Tibial artery (tissue), 4 donors: Measurements from ENCODE around the gene CSNK1G2.

Experiments used
- DNase-seq, 2 donors: peaks; one replicate each; pipeline ENCODE4 v3.0.0-alpha.2; 2019
- H3K27ac ChIP-seq, 2 donors: fragments of 200-600 bp; sonication (generic) in 1 of 2; 1 replicate in 1 of 2; 2 replicates in 1 of 2; pipeline ENCODE4 v1.5.1; 2018 to 2019; ENCODE audit warnings: mild to moderate bottlenecking in 1 of 2
- H3K27me3 ChIP-seq, 2 donors: fragments of 200-600 bp; sonication (generic) in 1 of 2; one replicate each; pipeline versions ENCODE4 v1.5.1 to v1.6.0; 2016 to 2019
- H3K36me3 ChIP-seq, 3 donors: fragments of 200-600 bp; sonication (generic) in 2 of 3; one replicate each; pipeline ENCODE4 v1.5.1; 2016 to 2019; ENCODE audit warnings: mild to moderate bottlenecking in 2 of 3
- H3K4me1 ChIP-seq, 4 donors: fragments of 200-600 bp; sonication (generic) in 2 of 4; 1 replicate in 3 of 4; 2 replicates in 1 of 4; pipeline ENCODE4 v1.5.1; 2016 to 2019
- H3K4me3 ChIP-seq, 2 donors: fragments of 200-600 bp; sonication (generic) in 1 of 2; 1 replicate in 1 of 2; 2 replicates in 1 of 2; pipeline ENCODE4 v1.5.1; 2018 to 2019; ENCODE audit warnings: mild to moderate bottlenecking in 2 of 2
- H3K9me3 ChIP-seq, 3 donors: fragments of 200-600 bp; sonication (generic) in 1 of 3; one replicate each; pipeline ENCODE4 v1.5.1; 2016 to 2019
- CTCF ChIP-seq, 2 experiments: fragments of 200-600 bp in 1 of 2; fragments of 450-650 bp in 1 of 2; IDR thresholded peaks; one replicate each; pipeline ENCODE4 v1.5.1; 2017 to 2019; ENCODE audit warnings: antibody characterized with exemption in 2 of 2, mild to moderate bottlenecking in 1 of 2, moderate library complexity in 1 of 2
- intact Hi-C: fragments of 100-400 bp; cut with DNase I; formaldehyde crosslinking; loops from one replicate; pipeline ENCODE4 v1.15.0; 2023; ENCODE audit warnings: low total_unique reads

CSNK1G2 gene

GRCh38 chr19:2015608-2015950, 74.6 kb downstream of the CSNK1G2 start, which contains the start of gene BTBD2:
TSS of gene BTBD2 (minus strand) at chr19:2015714. CDS start at chr19:2015703, 11 bp downstream.
- H3K27ac ChIP-seq = peak within 1 kb of the TSS; percentile 77 to 84
- H3K9me3 ChIP-seq = no peaks in the 10 kb centered on the region
- peak in 1 of 2 donors; percentile 78 for DNase-seq
- H3K4me1 ChIP-seq = peaks cover 4 to 29% (median 23%) of the 10 kb centered on the region in 4 donors
- H3K36me3 ChIP-seq = peaks cover 0 to 16% (median 0%) of the 10 kb centered on the region in 3 donors
- peak within 1 kb of the TSS; percentile 71 to 81 for H3K4me3 ChIP-seq
- TF ChIP-seq CTCF (IDR thresholded peaks at IDR 0.05) = no peak
- intact Hi-C loops = no loop called here
- H3K27me3 ChIP-seq = no peaks in the 10 kb centered on the region

- no peaks in the 10 kb centered on the region for H3K27me3 ChIP-seq
- H3K4me1 ChIP-seq = peaks cover 4 to 29% (median 23%) of the 10 kb centered on the region in 4 donors
- intact Hi-C loops = no loop called here
- peak; percentile 85 to 93 for DNase-seq
- peaks cover 0 to 12% (median 0%) of the 10 kb centered on the region in 3 donors for H3K36me3 ChIP-seq
- peak overlapping the region; percentile 71 to 81 for H3K4me3 ChIP-seq
- peak overlapping the region; percentile 67 to 80 for H3K27ac ChIP-seq
- no peaks in the 10 kb centered on the region for H3K9me3 ChIP-seq
- no peak for TF ChIP-seq CTCF (IDR thresholded peaks at IDR 0.05)
Measured at GRCh38 chr19:2016041-2016807, 75.3 kb downstream of the CSNK1G2 start.

GRCh38 chr19:2018752-2019151, 77.8 kb downstream of the CSNK1G2 start:
- Histone ChIP-seq H3K4me1 (peaks cover 4 to 25% (median 19%) of the 10 kb centered on the region in 4 donors), H3K27ac (no peak overlapping the region), H3K9me3 (no peaks in the 10 kb centered on the region), H3K36me3 (no peaks in the 10 kb centered on the region), H3K4me3 (no peak overlapping the region), H3K27me3 (no peaks in the 10 kb centered on the region)
- no peak for TF ChIP-seq CTCF (IDR thresholded peaks at IDR 0.05)
- intact Hi-C loops = no loop called here
- DNase-seq = no peak

GRCh38 chr19:2021453-2022140, 80.6 kb downstream of the CSNK1G2 start:
- no peak for DNase-seq
- Histone ChIP-seq H3K27ac (no peak overlapping the region), H3K27me3 (no peaks in the 10 kb centered on the region), H3K9me3 (peaks cover 0 to 5% (median 0%) of the 10 kb centered on the region in 3 donors), H3K36me3 (no peaks in the 10 kb centered on the region), H3K4me3 (no peak overlapping the region), H3K4me1 (peaks cover 0 to 6% (median 2%) of the 10 kb centered on the region in 4 donors)
- no peak for TF ChIP-seq CTCF (IDR thresholded peaks at IDR 0.05)
- intact Hi-C loops = no loop called here

GRCh38 chr19:2022289-2022688, 81.3 kb downstream of the CSNK1G2 start:
- Histone ChIP-seq H3K9me3 (peaks cover 0 to 5% (median 0%) of the 10 kb centered on the region in 3 donors), H3K4me1 (peaks cover 0 to 6% (median 0%) of the 10 kb centered on the region in 4 donors), H3K27ac (no peak overlapping the region), H3K4me3 (no peak overlapping the region), H3K36me3 (no peaks in the 10 kb centered on the region), H3K27me3 (no peaks in the 10 kb centered on the region)
- no peak for DNase-seq
- no peak for TF ChIP-seq CTCF (IDR thresholded peaks at IDR 0.05)
- intact Hi-C loops = no loop called here
